ENCODE measurements around the gene HLA-DPA1.

- TF ChIP-seq CTCF (IDR thresholded peaks at IDR 0.05) (no peak), POLR2AphosphoS5 (IDR thresholded peaks at IDR 0.05) (peak; percentile 51)
Observed at GRCh38 chr6:33105916-33106871, 32.7 kb upstream of the HLA-DPA1 start.
